Sigmoid colon (tissue), 7 donors: Measurements from ENCODE around the gene ALPP. TPM values are rescaled to one million over a fixed set of nuclear protein-coding genes. Genes with fewer than 3 reads are reported as not detected.
A peak's percentile ranks its signal among the peaks of the same experiment; 100 is the strongest.

ENCODE experiments used
- DNase-seq: peaks from one replicate; pipeline ENCODE4 v3.0.0-alpha.2; 2019
- H3K27ac ChIP-seq, 4 donors: fragments of 200-600 bp; sonication (generic); one replicate each; pipeline ENCODE4 v1.5.1; 2016 to 2019; ENCODE audit warnings: mild to moderate bottlenecking in 1 of 4
- H3K27me3 ChIP-seq, 3 donors: fragments of 200-600 bp; sonication (generic); one replicate each; pipeline ENCODE4 v1.5.1; 2019; ENCODE audit warnings: mild to moderate bottlenecking in 1 of 3
- H3K36me3 ChIP-seq, 4 donors: fragments of 200-600 bp; sonication (generic); one replicate each; pipeline ENCODE4 v1.5.1; 2016 to 2019
- H3K4me1 ChIP-seq, 4 donors: fragments of 200-600 bp; sonication (generic); one replicate each; pipeline ENCODE4 v1.5.1; 2017 to 2019
- H3K4me3 ChIP-seq, 4 donors: fragments of 200-600 bp; sonication (generic); one replicate each; pipeline ENCODE4 v1.5.1; 2017 to 2019; ENCODE audit warnings: mild to moderate bottlenecking in 2 of 4, moderate library complexity in 1 of 4
- H3K9me3 ChIP-seq, 4 donors: fragments of 200-600 bp in 3 of 4; sonication (generic) in 3 of 4; one replicate each; pipeline versions ENCODE4 v1.5.1 to v1.6.1; 2013 to 2019
- EP300 ChIP-seq, 4 donors: sonication (generic); formaldehyde crosslinking; IDR thresholded peaks; one replicate each; pipeline ENCODE4 v1.6.1; 2017; ENCODE audit warnings: antibody characterized with exemption in 4 of 4
- POLR2A ChIP-seq, 2 donors: fragments of 450-650 bp; IDR thresholded peaks; one replicate each; pipeline ENCODE4 v1.6.1; 2016; ENCODE audit warnings: antibody characterized with exemption in 2 of 2, mild to moderate bottlenecking in 2 of 2, moderate library complexity in 2 of 2
- POLR2AphosphoS5 ChIP-seq, 4 donors: sonication (generic); formaldehyde crosslinking; IDR thresholded peaks; one replicate each; pipeline ENCODE4 v1.6.1; 2017; ENCODE audit warnings: antibody characterized with exemption in 4 of 4
- whole genome bisulfite sequencing, 2 donors: extraction: QIAGEN DNeasy Blood & Tissue Kit; methylation state at CpG; one replicate each; pipeline ENCODE4 v1.1.7; 2013; 5-methylcytosine and 5-hydroxymethylcytosine counted together
- intact Hi-C: fragments of 100-400 bp; cut with DNase I; formaldehyde crosslinking; loops from one replicate; pipeline ENCODE4 v1.15.1; 2023
- polyA plus RNA-seq, 3 donors: library from polyadenylated mRNA; stranded (reverse); fragments of 200-250 nt; gene quantifications; one replicate each; pipeline ENCODE4 v1.2.3, GENCODE V29; 2013
- total RNA-seq, 4 donors: library from RNA; depleted of rRNA; stranded (reverse); fragments of >200 nt; gene quantifications; one replicate each; pipeline ENCODE4 v1.1.0, GENCODE V29; 2016
- TF ChIP-seq, protein P1 (sequence below), 4 experiments: fragments of 450-650 bp in 3 of 4; fragments of 200-600 bp in 1 of 4; IDR thresholded peaks; one replicate each; pipeline ENCODE4 v1.5.1; 2016 to 2019; ENCODE audit warnings: antibody characterized with exemption in 4 of 4, mild to moderate bottlenecking in 3 of 4, moderate library complexity in 2 of 4
- donor health status: healthy with polysubstance abuse.
- donor health status: Bipolar disorder and iron deficiency.
- donor health status: healthy.

Gene ALPP
- total and polyA plus RNA-seq, 7 donors, result 0.03 TPM; not detected in 6

DNA sequence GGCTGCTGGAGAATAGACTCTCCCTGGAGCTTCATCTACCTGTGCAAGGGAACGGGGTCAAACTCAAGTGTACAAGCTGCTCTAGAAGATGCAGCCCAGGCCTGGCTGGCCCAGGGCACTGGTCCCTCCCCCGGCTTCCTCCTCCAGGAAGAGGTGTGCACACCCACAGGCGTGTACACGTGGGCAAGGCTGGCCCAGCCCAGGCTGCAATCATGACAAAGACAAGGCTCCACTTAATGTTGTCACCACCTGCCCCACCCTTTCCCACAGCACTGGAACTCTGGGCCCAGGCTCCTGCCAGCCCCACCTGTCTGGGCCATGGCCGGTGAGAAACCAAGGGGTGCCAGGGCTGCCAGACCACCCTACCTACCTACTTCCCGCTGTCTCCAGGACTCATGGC lies 29.6 kb upstream of the ALPP start:
- peak; percentile 44 for DNase-seq

DNA sequence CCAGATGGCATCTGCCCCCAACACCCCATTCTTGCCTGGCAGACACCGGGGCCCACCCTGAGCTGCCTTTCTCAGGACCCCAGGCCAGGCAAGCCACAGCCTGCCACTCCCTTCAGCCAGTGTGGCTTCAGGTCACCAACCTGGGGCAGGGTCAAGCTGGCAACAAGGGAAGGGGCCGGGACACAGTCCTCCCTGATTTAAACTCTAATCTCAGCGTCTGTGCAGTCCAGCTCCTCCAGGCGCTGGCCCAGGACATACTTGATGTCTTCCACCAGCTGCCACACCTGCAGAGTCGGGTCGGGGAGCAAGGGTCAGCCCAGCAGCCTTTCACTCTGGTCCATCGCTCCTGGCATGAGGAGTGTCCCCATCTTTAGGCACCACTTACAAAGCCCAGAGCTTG lies 29.0 kb upstream of the ALPP start:
- peak; percentile 58 for DNase-seq
- intact Hi-C loops, result no loop called here
- H3K27me3 ChIP-seq, result peaks cover 29 to 53% (median 48%) of the 10 kb centered on the region in 3 donors

More for the DNA sequence above, 29.6 kb upstream of the ALPP start:
- intact Hi-C loops, result no loop called here
- H3K4me3 ChIP-seq, result no peak overlapping the region
- peaks cover 0 to 19% (median 16%) of the 10 kb centered on the region in 4 donors for H3K4me1 ChIP-seq
- no peaks in the 10 kb centered on the region for H3K36me3 ChIP-seq
- no peak for TF ChIP-seq POLR2A (IDR thresholded peaks at IDR 0.05)
- TF ChIP-seq, protein P1, sequence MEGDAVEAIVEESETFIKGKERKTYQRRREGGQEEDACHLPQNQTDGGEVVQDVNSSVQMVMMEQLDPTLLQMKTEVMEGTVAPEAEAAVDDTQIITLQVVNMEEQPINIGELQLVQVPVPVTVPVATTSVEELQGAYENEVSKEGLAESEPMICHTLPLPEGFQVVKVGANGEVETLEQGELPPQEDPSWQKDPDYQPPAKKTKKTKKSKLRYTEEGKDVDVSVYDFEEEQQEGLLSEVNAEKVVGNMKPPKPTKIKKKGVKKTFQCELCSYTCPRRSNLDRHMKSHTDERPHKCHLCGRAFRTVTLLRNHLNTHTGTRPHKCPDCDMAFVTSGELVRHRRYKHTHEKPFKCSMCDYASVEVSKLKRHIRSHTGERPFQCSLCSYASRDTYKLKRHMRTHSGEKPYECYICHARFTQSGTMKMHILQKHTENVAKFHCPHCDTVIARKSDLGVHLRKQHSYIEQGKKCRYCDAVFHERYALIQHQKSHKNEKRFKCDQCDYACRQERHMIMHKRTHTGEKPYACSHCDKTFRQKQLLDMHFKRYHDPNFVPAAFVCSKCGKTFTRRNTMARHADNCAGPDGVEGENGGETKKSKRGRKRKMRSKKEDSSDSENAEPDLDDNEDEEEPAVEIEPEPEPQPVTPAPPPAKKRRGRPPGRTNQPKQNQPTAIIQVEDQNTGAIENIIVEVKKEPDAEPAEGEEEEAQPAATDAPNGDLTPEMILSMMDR (IDR thresholded peaks at IDR 0.05), result no peak
- TF ChIP-seq EP300 (IDR thresholded peaks at IDR 0.05), result no peak
- no peak for TF ChIP-seq POLR2AphosphoS5 (IDR thresholded peaks at IDR 0.05)
- H3K27me3 ChIP-seq, result peaks cover 29 to 47% (median 41%) of the 10 kb centered on the region in 3 donors
- H3K9me3 ChIP-seq, result peaks cover 0 to 2% (median 0%) of the 10 kb centered on the region in 4 donors
- WGBS, 2 donors, result 14 to 43% methylated on average over 6 of the region's 6 CpGs
- no peak overlapping the region for H3K27ac ChIP-seq

DNA sequence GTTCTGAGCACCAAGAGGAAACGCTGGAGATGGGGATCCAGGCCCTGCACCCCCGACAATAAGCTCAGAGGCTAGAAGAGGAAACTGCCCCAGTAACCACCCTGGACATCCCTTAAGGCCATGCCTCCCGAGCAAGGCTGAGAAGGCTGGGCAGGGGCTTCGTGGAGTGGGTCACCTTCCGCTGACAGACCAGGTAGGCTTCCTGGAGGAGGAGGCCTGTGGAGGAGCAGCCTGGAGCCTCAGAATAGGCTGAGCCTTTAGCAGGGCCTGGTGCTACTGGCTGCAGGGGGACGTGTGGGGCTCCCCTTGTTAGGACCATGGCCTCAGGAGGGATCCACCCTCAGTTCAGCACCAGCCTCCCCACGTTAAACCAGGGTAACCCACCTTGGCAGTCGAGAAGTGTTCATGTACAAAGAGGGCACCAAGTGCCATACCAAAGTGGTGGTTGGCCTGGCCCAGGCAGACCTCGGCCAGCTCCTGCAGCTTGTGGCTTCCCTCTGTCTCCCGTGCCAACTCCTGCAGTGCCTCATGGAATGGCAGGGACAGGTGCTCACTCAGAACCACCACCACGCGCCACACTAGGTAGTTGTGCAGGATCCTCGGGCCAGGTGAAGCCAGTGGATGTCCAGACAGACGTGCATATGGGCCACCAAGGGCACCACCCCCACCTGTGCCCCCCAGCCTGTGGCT lies 28.5 kb upstream of the ALPP start:
- no peak overlapping the region for H3K27ac ChIP-seq
- peaks cover 0 to 19% (median 16%) of the 10 kb centered on the region in 4 donors for H3K4me1 ChIP-seq
- peaks cover 29 to 58% (median 53%) of the 10 kb centered on the region in 3 donors for H3K27me3 ChIP-seq
- intact Hi-C loops, result no loop called here
- no peaks in the 10 kb centered on the region for H3K36me3 ChIP-seq
- TF ChIP-seq POLR2A (IDR thresholded peaks at IDR 0.05) (no peak), EP300 (IDR thresholded peaks at IDR 0.05) (no peak), POLR2AphosphoS5 (IDR thresholded peaks at IDR 0.05) (no peak)
- TF ChIP-seq, protein P1 (IDR thresholded peaks at IDR 0.05), result no peak
- WGBS, 2 donors, result 58 to 77% methylated on average over 14 of the region's 14 CpGs
- DNase-seq, result peak; percentile 53
- H3K9me3 ChIP-seq, result peaks cover 0 to 2% (median 0%) of the 10 kb centered on the region in 4 donors
- no peak overlapping the region for H3K4me3 ChIP-seq

More for the DNA sequence above, 29.0 kb upstream of the ALPP start:
- H3K36me3 ChIP-seq, result no peaks in the 10 kb centered on the region
- H3K9me3 ChIP-seq, result peaks cover 0 to 2% (median 0%) of the 10 kb centered on the region in 4 donors
- H3K4me3 ChIP-seq, result no peak overlapping the region
- H3K27ac ChIP-seq, result no peak overlapping the region
- WGBS, 2 donors, result 40 to 74% methylated on average over 7 of the region's 7 CpGs
- peaks cover 0 to 19% (median 16%) of the 10 kb centered on the region in 4 donors for H3K4me1 ChIP-seq
- no peak for TF ChIP-seq POLR2AphosphoS5 (IDR thresholded peaks at IDR 0.05)
- TF ChIP-seq, protein P1 (IDR thresholded peaks at IDR 0.05), result no peak
- no peak for TF ChIP-seq POLR2A (IDR thresholded peaks at IDR 0.05)
- TF ChIP-seq EP300 (IDR thresholded peaks at IDR 0.05), result no peak

DNA sequence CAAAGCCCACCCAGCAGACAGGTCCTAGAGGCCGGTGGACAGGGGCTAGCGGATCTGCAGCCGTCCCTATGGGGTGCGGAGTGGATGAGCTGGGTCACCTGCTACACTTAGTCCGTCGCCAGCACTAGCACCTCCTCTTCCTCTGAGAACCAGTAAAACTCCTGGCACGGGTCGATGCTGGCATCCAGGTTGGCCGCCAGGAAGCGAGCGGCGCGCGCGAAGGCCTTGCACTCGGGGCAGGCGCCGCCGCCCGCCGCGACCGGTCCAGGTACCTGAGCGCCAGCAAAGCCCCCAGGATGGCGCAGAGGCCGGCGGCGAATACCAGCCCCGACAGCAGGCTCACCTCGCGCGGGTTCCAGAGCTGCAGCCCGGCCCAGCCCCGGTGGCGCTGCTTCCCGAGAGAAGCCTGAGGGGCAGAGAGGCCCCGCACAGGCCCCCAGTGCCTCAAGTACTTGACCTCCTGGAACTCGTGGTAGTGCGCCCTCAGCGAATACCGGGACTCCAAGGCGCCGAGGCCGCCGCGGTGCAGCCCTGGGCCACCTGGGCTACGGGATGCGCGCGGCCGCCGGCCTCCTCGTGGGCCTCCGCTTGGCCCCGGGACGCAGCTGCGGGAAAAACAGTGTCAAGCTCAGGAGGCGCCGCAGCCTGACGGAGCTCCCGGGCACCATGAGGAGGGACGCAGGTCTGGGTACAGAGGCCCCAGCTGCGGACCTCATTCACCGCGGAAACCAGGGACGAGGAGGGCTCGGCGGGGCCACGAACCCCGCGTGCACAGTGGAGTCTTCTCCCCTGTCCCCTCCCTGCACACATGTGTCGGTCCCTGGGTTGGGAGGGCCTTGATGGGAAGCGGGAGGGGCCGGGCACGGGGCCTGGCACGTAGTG lies 27.5 kb upstream of the ALPP start:
- H3K27ac ChIP-seq, result no peak overlapping the region
- peaks cover 0 to 2% (median 0%) of the 10 kb centered on the region in 4 donors for H3K9me3 ChIP-seq
- H3K36me3 ChIP-seq, result no peaks in the 10 kb centered on the region
- H3K27me3 ChIP-seq, result peaks cover 29 to 58% (median 53%) of the 10 kb centered on the region in 3 donors
- H3K4me3 ChIP-seq, result no peak overlapping the region
- no peak for TF ChIP-seq POLR2A (IDR thresholded peaks at IDR 0.05)
- TF ChIP-seq POLR2AphosphoS5 (IDR thresholded peaks at IDR 0.05), result no peak
- no peak for TF ChIP-seq EP300 (IDR thresholded peaks at IDR 0.05)
- intact Hi-C loops, result no loop called here
- 11 to 12% methylated on average over 76 of the region's 76 CpGs for WGBS, 2 donors
- H3K4me1 ChIP-seq, result peaks cover 0 to 19% (median 16%) of the 10 kb centered on the region in 4 donors
- peak; percentile 50 for DNase-seq
